Suppressor macrophage (primary cell): ENCODE measurements around the gene LDAH.
A peak's percentile ranks its signal among the peaks of the same experiment; 100 is the strongest.

Experiments used
- DNase-seq, 4 experiments: peaks; one replicate each; pipeline ENCODE4 v3.0.0-alpha.2; 2020 to 2022

LDAH gene

DNA sequence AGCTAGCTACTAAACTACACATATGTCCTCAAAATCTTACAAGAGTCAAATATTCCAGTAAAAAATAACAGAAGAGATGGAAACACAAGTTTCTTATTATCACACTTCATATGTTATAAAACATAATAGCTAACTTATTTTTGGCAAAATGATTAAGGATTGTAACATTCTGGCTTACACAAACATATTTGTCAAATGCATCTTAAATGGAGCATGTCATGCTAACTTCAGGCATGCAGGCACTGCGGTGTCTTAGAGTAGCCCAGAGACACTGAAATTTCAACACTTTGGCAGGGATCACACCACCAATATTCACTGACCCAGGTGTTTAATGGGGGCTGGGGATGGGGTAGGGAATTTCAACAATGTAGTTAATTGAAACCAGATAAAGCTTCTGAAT, 51.6 kb downstream of the LDAH start:
- DNase-seq = no peak

DNA sequence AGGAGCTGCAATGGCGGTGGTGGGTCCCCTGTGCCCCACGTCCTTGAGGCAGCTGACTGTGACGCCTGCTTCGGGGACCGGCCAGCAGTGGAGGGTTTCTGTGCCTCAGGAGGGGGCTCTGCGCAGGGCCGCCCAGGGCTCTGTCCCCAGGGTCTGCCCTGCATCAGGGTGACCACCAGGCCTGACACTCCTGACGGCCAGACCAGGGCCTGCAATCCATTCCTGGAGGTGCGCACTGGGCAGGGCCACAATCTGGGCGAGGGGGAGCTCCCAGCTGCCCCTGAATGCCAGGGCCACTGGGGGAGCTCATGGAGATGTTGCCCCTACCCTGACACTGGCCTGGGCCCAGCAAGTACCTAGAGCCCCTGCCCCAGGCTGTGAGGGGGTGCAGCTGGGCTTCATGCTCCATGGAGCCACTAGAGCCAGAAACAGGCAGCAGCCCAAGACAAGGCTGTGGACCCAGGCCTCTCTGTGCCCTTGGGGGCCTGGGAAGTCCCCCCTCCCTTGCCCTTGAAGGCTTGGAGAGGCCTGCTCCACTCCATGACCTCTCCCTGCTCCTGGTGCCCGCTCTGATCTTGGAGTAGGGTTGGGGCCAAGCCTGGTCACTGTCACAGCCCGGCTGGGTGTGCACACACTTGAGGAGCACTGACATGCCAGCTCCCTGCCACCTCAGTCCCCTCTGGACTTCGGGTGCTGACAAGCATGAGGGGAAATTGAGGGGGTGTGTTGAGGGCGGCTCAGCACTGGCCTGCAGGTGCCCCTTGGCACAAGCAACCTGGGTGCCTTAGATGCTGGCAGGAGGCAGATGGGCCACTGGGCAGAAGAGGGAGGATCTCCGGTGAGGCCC, 55.9 kb downstream of the LDAH start:
- no peak for DNase-seq

DNA sequence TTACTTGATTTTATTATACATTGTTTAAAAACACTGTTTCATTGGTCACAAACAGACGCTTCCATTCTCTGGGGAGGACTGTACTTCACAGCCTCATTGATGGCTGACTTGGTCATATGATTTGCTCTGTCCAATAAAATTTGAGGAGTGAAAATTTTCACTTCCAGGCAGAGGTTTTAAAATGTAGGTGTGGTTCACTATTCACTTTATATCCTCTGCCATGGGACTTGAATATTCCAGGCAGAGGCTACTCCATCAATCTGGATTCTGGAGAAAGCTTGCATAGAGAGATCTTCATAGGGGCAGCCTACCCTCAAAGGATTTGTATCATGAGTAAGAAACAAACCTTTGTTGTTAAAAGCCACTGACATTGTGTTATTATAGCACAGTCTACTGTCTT, 56.7 kb downstream of the LDAH start:
- no peak for DNase-seq

DNA sequence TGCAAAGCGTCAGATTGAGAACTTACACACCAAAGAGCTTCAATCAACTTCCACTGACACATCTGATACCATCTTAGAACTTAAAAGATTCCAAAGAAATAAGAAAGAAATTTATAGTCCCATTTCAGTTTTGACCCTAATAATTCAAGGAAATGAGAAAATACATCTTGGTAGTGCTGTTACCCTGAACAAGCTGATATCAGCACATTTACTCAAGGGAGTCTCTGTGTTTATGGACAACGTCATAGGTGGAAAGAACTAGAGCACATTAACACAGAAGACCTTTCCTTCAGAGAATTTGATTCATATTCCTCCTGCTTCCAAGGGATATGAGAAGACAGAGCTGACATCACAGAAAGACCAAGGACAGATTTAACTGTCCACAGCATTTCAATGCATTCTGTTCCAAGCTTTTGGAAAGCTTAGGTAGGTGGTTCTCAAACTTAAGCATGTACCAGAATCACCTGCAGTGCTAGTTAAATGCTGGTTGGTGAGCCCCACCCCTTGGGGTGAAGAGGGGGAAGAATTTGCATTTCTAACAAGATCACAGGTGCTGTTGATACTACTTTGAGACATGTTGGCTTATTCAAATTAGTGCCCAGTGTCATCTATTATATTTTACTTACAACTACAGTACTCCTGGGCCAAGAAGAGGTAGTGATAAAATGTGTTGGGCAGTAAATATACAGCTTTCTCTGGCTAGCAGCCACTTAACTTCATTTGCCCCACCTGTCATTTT, 59.8 kb downstream of the LDAH start:
- no peak for DNase-seq

DNA sequence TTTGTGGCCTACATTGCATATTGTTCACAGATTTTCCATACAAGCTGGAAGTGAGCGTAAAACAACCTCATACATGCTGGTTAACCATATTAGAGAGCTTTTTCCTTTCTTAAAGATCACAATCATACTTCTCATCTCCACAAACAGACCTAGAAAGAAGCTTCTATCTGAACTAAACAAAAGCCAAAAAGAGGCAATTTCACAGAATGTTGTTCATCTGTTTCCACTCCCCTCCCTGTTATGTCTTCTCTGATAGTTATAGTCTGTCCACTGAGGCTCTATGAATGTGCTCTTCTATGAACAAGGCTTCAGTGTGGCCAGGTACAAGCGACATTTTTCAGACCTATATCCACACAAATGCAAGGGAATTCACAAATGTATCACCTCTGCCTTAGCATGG, 63.4 kb downstream of the LDAH start:
- no peak for DNase-seq

DNA sequence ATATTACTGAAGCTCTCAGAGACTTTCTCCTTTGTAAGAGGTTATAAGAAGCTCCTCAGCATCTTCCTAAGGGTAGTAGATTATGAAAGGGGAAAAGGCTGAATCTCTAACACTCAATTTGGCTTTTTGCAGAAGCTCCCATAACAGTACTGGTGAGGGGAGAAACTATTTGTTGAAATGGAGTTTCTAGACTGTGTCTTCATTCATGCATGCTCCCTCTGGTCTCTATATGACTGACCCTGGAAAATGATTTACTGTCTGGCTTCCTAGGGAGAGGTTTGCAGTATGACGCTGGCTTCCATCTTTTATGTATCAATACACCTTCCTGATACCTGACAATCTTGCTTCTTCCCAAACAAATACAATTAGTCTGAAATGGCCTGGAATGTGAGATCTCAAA, 63.9 kb downstream of the LDAH start:
- DNase-seq = no peak

DNA sequence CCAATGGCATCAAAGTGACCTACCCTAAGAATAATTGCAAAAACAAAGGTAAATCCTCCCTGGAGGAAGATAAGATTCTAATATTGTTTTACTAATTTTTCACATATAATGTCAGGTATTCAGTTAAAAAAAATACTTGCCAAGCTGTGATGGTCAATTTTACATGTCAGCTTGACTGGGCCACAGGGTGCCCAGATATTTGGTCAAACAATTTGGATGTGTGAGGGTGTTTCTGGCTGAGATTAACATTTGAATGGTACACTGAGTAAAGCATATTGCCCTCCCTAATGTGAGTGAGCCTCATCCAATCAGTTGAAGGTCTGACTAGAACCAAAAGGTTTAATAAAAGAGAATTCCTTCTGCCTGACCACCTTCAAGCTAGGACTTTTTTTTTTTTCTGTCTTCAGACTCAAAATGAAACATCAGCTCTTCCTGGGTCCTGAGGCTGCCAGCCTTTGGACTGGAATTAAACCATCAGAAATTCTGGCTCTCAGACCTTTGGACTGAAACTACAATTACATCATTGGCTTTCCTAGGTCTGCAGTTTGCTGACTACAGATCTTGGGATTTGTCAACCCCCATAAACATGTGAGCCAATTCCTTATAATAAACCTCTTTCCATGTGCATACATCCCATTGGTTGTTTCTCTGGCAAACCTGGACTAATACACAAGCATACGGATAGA, 65.4 kb downstream of the LDAH start:
- DNase-seq = no peak

DNA sequence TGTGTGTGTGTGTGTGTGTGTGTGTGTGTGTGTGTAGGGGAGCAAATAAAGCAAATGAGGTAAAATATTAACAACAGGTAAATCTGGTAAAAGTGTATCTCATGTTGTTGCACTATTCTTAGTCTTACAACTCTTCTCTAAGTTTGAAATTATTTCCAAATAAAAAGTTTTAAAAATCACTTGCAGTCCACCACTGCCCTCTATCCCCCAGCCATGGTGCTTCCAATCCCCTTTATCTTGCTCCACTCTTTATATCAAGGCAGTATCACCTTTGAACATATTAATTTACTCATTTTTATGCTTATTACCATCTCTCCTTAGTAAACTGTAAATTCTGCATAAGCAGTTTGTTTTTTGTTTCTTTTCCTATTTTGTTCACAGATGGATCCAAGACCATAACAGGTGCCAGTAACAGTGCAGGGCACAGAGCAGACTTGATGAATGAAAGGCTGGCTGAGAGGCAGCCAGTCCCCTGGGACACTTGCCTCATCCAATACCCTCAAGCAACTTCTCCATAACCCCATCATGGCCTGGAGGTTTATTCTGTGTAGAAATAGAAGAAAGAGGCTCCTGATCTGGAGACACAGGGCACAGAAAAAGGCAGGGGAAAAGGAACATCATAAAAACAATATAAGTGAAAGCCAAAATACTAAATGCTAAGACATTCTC, 67.6 kb downstream of the LDAH start:
- no peak for DNase-seq

DNA sequence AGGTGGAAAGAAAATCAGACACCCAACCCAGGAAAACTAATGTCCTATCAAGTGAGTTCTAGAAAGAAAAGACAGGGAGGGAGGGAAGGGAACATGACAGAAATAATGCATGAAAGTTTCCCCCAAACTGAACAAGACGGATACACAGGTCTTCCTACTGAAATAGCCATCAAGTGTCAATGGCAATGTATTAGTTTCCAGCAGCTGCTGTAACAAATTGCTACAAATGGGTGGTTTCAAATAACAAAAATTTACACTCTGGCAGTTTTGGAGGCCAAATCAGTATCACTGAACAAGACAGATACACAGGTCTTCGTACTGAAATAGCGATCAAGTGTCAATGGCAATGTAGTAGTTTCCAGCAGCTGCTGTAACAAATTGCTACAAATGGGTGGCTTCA, 70.6 kb downstream of the LDAH start:
- no peak for DNase-seq

DNA sequence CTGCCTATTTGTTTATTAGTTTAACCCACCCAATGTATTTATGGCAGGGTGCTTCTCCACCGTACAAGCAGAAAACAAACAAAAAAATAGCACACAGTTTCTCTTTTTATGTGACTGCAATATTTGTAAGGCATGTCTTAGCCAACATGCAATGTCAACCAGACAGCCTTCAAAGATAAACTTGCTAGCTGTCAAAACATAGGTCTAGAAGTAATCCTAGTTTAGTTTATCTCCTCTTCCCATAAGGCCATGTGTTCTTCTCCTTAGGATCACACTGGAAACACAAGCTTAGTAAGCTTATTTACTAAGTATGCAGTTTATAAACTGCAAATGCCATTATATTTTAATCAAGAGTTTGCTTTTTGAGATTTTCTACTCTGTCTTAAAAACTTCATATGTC, 75.6 kb downstream of the LDAH start:
- no peak for DNase-seq

DNA sequence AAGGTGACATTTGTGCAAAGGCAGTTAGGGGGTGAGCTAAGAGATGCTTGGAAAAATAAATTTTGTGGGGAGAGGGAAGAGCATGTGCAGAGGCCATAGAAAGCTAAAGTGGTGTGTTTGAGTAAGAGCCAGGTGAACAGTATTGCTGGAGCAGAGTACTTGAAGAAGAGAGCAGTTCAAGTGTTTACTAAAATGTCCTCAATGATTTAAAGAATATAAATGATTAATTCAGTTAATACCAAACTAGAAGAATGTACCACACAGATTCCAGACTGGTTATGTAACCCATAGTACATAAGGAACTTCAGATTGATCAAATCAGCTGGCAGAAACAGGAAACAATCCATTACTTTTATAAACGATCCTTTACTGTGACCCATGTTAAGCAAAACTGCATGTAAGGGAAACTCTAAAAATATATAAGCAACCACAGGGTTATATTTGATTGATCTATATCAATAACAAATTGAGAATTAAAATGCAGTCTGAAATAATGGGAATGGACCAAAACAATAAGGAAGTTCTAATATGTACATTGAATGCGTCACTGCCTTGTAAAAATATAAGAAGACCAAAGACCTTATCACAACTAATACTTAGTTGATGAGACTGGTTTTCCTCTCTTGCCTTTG, 76.9 kb downstream of the LDAH start:
- no peak for DNase-seq

DNA sequence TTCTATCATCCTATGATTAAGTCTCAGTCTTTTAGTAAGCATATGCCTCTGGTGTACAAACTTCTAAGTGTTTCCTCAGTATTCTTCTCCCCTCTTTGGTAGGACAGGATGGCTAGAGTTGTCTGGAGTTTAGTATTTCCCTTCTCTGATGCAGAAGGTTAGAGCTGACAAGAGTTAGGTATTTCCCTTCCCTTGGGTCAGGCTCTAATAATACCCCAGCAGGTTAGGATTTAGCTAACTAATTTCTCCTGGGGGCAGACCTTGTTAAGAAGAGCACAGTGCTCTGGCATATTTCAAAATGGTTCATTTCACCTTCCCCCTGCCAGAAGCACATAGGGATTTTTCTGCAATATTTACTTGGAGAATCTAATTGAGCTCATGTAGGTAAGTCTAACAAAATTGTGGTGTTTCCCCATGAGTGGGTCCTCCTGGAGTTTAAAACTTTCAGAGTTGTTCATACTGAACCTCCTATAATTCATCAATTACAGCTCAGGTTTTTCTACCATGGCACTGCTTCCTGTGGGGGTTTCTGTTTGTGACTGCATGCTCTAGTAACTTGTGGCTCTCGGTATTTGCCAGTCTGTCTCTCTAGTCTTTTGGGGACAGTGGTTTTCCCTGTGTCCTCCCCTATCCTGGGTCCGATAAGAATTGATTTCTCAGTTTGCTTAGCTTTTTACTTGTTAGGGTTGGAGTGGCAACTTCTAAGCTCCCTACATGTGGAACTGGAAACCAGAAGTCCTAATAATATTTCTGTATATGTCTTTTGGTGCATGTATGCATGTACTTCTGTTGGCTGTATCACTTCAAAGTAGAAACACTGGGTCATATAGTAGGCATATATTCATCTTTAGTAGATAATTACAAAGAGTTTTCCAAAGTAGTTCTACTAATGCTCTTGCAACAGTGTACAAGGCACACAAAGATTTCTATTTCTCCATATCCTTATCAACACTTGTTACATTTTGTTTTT, 78.2 kb downstream of the LDAH start:
- no peak for DNase-seq

DNA sequence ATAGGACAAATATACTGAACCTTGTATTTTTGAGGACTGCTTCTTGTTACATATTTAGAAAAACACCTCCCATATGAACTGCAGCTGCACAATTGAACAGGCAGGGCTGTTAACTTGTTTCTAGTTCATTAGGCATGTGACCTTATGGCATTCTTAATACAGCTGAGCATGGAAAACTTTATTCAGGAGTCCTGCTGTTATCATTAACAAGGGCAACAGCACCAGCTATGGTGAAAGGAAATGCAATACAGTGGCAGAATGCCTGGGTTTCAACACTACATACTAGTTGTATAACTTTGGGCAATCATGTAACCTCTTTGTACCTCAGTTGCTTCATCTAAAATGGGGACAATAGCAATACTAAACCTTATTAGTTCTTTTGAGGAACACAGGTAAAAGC, 84.1 kb downstream of the LDAH start:
- DNase-seq = no peak

DNA sequence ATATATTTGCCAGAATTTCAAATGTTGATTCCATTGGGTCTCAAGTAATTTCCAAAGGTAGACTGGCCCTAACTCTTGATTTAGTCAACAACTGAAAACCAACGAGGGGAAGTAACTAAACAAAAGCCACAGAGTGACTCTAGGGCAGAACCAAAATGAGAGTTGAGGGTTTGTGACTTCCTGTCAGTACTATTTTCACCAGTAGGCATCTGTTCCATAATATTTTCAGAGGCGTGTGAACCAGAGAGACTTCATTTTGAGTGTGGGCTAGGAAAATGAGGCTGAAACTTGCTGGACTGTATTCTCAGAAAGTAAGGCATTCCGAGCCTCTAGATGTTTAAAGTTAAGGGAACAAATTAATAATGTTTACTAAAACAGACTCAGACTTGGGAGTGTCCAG, 85.4 kb downstream of the LDAH start:
- peak in 1 of 4 experiments; percentile 11 for DNase-seq

DNA sequence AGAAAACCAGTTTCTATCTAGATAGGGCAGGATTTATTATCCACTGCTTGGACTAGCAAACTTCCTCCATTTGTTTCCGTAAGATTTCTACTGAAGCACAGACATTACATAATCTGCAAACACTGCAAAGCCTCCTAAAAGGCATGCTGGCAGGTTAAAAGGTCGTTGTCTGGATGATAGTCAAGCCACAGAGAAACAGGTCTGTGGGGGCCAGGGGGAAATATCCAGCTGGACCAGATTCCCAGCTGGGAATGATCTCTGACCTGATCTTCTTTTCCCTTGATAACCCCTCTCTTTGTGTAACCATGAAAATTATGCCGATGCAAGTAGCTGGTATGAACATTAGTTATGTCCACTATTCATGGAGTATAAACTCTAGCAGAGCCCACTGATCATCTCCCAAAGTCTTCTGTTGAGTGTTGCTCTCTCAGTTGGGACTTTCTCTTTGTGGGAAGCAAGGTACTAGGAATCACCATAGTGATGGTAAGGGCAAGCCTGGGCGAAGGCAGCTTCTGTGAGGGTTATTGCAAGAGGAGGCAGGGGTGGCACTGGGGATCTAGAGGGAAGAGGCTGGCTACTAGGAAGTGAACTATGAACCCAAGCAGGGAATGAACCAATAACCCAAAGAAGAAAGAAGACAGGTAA, 94.7 kb downstream of the LDAH start:
- peak in 3 of 4 experiments; percentile 18 to 48 (median 31) for DNase-seq

DNA sequence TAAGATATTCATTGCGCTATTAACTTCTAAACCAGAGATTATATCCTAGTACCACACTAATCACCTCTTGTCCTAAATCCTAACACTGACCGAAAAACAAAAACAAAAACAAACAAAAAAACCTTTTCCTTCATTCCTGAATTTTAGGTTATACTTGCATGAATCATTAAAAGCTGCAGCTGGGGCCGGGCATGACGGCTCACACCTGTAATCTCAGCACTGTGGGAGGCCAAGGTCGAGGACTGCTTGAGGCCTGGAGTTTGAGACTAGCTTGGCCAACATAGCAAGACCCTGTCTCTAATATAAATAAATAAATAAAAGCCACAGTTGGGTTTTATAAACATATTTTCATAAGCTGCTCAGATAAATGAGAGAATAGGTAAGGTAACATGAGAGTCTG, 96.0 kb downstream of the LDAH start:
- no peak for DNase-seq

DNA sequence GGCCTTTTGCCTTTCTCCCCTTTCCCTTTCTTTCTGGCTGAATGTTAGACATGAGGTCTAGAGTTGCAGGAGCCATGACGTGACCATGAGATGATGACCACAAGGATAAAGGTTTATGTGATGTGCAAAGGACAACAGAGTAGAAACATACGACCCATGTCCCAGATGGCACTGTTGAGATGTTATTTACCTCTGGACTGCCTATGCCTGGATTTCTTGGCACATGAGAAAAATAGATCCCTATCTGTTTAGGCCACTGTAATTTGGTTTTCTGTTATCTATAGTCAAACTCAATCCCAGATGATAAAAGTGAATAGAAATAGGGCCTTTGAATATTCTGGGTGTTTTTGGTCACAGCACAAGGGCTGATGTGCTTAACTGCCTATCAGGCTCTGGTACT, 97.1 kb downstream of the LDAH start:
- no peak for DNase-seq

DNA sequence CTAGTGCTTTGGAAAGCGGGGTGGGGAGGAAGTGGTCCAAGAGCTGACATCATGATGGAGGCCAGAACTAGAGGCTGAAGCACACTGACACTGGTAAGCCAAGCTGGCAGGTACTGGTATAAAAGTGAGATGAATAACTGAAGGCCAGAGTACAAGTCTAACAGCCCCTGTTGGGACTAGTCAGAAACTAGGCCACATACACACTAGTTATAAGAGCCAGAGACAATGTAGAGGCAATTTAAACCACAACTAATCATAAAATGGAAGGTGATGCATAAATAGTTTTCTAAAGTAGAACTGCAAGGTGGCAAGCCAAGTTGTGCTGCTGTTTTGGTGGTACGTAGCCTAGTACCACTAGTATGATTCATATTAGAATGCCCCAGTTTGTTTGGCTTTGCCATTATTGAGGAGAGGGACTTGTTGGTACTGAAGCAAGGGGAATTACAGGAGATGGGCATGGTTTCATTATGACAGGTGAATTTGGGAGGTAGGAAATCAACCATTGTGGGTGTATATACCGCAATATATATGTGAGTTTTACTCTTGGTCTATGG, 98.3 kb downstream of the LDAH start:
- DNase-seq = no peak

DNA sequence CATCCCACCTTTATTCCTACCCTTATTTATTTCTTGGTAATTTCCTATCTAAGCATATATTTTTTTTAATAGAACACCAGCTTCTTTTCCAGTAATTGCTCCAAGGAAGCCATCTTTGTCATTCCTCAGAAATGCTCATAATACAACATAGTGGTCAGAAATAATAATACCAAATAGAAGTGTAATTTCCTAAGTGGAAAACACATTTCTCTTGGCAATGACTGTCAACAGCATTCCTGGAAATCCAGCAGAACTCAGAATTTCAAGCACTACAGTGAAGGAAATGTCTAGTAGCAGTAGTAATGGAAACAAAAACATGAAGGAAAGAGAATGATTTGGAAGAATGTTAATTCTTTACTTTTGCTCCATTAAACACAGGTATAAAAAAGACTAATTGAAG, 99.4 kb downstream of the LDAH start:
- no peak for DNase-seq

DNA sequence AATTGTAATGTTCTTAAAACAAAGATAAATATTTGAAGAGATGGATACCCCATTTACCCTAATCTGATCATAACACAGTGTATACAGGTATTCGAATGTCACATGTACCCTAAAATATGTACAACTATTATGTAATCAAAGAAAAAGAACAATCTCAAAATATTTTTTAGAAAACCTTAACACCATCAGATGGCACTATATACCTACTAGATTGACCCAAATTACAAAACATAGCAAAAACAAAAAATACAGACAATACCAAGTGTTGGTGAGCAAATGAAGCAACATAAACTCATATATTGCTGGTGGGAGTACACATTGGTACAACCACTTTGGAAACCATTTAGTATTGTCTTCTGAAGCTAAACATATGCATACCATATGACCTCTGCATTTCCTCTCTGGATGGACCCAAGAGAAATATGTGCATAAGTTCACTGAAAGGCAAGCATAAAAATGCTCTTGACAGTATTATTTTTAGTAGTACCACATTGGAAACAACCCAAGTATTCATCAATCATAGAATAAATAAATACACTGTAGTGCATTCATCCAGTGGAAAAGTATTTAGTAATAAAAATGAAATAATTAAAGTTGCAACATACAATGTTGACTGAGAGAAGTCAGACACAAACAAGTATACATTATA, 100.2 kb downstream of the LDAH start:
- DNase-seq = no peak
